Cardiac atrium fibroblast (primary cell): ENCODE data around the gene PURB. TPM values are rescaled to one million over a fixed set of nuclear protein-coding genes. Genes with fewer than 3 reads are reported as not detected.

Source experiments
- total RNA-seq: library from RNA; depleted of rRNA; stranded (reverse); fragments of >200 nt; gene quantifications from 2 replicates; pipeline ENCODE4 v1.2.3, GENCODE V29; 2015

Gene PURB
- 7.6 and 13.1 TPM in 2 replicates for total RNA-seq

DNA sequence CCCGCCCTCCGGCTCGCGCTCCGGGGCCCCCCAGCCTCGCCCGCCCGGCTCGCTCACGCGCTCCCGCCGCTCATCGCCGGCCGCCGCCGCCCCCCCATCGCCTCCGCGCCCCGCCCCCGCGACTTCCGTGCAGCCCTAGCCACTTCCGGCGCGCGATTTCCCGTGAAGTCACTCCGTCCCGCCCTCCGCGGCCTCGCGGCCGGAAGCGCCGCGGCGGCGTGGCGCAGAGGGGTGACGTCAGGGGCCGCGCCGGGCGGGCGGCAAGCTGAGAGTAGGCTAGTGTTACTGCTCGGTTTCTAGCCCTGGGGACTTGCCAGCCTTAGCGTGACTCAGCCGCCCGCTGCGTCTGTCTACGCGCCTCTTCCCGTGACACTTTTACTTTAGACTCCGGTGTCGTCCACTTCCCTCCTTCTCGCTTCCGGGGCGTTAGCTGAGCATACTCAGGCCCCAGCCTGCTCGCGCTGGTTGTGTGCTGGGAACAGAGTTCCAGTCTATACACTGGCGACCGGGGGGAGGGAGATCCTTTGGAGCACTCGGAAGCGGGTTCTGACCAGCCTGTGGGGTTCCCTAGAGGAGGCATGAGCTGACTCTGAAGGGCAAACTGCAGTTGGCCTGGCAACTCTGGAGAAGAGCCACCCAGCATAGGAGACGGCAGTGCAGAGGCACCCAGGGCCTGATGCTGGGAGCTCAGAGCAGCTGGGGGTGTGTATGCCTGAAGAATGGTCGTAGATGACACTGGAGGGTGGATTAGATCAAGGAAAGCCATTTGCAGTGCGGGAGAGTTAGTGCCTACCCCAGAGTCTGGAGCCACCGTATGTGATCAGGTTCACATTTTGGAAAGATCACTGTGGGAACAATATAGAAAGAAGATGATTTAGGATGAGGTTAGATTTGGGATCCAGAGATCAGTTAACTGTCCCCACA is at the start of gene PURB:
PURB (minus strand) TSS at position 137 of the 924 bp plus-strand sequence. CDS start 182 bp downstream, outside the sequence.

DNA sequence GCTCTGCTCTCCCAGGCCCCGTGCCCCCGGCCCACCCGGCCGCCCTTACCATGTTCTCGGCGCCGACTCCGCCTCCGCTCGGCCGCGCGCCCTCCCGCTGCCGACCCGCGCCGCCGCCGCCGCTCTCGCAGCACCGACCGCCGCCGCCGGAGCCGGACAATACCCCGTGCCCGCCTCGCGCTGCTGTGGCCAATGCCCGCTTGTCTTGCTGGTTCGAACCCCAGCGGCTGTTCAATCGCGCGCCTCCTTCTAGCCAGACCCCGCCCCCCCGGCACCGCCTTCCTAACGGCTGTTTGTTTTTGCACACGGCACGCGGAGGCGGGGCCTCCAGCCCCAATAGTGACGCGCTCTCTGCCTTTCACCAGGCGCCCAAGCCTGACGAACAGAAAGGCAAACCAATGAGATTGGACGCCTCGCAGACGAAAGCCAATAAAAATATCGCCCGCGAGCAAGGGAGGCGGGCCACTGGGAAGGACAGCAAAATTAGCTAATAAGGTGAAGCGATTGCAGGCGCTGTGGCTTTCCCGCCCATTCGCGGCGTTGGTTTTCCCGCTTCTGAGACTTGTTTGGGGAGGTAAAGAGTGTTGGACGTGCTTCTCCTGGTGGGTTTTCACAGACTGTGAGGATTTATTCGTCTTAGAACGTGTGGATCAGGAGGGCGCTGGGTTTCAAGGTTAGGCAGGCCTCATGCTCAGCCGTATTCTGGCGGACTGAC is 37.3 kb downstream of the PURB start, which contains the start of gene H2AZ2:
H2AZ2 (minus strand) TSS at position 168 of the 715 bp plus-strand sequence; CDS start at position 52, 116 bp downstream.

Other genes with a start within 250 kb of the PURB start
- gene ZMIZ2, start 136.7 kb downstream of the PURB start, total RNA-seq: 11.7 TPM in 2 replicates
- 3,489 and 3,534 TPM in 2 replicates for gene PPIA, start 88.8 kb downstream of the PURB start, total RNA-seq
- 83.8 and 139 TPM in 2 replicates for gene H2AZ2, start 37.4 kb downstream of the PURB start, total RNA-seq
- not detected in 2 replicates for gene MYO1G, start 93.5 kb upstream of the PURB start, total RNA-seq
- gene CCM2, start 114.7 kb upstream of the PURB start, total RNA-seq: 43.9 and 49.1 TPM in 2 replicates
- 1.5 and 2.3 TPM in 2 replicates for gene NACAD, start 203.4 kb upstream of the PURB start, total RNA-seq
- 46.5 and 63.0 TPM in 2 replicates for gene TBRG4, start 226.2 kb upstream of the PURB start, total RNA-seq